Activated gamma-delta T cell (primary cell): Measurements from ENCODE around the gene ZNF75A.
"Not testable (repeated sequence)": the region's sequence is repeated elsewhere in the genome, so short reads cannot be mapped to it uniquely, and the experiment has no call there.

ENCODE experiments used
- DNase-seq: peaks from one replicate; lab custom pipeline; 2025; lab: John Stamatoyannopoulos, UW
- total RNA-seq, 2 donors: gene quantifications; one replicate each; lab custom pipeline; 2026; lab: John Stamatoyannopoulos, UW

The ZNF75A gene
- total RNA-seq, result 92.2 to 100 reads per million in 2 donors

- DNase-seq, result peak; percentile 60
Observed at GRCh38 chr16:3305109-3306068, at the start of gene ZNF75A, which contains the start of gene TIGD7. Gene ZNF75A (plus strand): TSS chr16:3305497. CDS start chr16:3308429, 2,932 bp downstream. Gene TIGD7 (minus strand): TSS chr16:3305430. CDS start chr16:3300614, 4,816 bp downstream.

GRCh38 chr16:3256146-3256865 lies 49.0 kb upstream of the ZNF75A start, which contains the start of gene MEFV:
Gene MEFV (minus strand): TSS chr16:3256633. CDS start chr16:3256587, 46 bp downstream.
- no peak for DNase-seq

DNA sequence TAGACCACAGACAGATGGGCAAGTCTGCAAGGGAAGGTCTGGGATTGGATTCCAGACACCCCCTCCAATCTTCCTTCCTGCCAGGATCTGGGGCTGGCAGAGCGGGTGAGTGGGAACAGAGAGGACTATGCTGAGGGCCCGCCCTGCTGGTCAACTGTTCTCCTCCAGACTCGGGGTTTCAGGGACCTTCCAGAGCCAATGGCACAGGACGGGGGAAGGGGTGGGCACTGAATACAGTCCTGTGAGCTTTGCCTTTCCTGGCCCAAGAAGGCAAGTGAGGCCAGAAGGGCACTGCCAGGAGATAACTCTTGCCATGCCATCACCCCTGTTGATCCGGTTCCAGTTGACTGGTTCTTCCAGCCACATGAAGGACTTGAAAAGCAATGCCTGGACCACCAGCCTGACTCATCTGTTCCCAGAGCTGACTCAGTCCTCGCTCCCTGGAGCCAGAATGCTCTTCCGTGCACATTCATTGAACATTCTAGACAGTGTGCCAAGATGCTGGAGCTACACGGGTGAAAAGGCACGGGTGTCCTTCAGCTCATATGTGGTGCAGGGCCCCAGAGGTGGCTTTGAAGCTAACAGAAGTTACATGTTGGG lies 48.3 kb upstream of the ZNF75A start:
- DNase-seq, result no peak

- DNase-seq, result no peak
Observed at GRCh38 chr16:3259836-3260235, 45.5 kb upstream of the ZNF75A start.

- no peak for DNase-seq
Observed at GRCh38 chr16:3262517-3262916, 42.8 kb upstream of the ZNF75A start.

- peak; percentile 95 for DNase-seq
Observed at GRCh38 chr16:3264137-3265036, 40.9 kb upstream of the ZNF75A start.

- no peak for DNase-seq
Observed at GRCh38 chr16:3266873-3267537, 38.3 kb upstream of the ZNF75A start.

DNA sequence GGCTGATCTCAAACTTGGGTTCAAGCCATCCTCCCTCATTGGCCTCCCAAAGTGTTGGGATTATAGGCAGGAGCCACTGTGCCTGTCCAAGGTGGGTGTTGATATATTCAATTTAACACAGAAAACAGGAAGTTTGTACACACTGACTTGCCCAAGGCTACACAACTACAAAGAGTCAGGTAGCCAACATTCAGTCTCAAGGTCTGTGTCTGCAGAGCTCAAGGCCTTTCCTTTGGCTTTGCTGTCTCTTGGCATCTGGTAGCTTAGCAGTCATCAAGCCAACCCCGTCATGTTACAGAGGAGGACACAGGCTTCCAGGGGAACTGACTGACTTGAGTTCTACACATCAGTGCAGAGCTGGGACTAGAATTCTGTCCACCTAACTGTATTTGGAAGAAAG lies 37.0 kb upstream of the ZNF75A start:
- DNase-seq, result no peak

- not testable (repeated sequence) for DNase-seq
Observed at GRCh38 chr16:3270718-3271117, 34.6 kb upstream of the ZNF75A start.

DNA sequence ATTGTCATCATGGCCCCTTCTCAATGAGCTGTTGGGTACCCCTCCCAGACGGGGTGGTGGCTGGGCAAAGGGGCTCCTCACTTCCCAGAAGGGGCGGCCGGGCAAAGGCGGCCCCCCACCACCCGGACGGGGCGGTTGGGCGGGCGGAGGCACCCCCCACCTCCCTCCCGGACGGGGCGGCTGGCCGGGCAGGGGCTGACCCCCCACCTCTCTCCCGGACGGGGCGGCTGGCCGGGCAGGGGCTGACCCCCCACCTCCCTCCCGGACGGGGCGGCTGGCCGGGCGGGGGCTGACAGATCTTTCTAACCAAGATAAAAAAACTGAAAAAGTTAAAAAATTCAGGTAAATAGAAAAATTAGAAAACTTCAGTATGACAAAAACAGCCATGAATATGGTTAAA lies 34.0 kb upstream of the ZNF75A start:
- DNase-seq, result not testable (repeated sequence)

- no peak for DNase-seq
Observed at GRCh38 chr16:3274490-3274889, 30.8 kb upstream of the ZNF75A start.

DNA sequence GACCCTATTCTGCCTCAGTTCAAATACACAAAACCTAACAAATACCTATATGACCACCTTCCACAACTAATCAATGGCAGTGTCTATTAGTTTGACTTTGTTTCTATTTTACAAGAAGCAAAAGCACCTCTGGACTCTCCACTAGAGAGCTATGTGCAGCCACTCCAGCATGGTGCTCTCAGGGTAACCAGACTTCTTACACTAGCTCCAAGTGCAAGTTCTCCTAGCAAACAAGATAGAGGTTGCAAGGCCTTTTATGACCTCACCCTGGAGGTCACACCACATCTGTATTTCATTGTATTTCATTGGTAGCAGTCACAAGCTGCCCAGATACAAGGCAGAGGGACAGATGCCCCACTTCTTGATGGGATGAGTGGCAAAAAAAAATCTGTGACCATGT lies 30.4 kb upstream of the ZNF75A start:
- DNase-seq, result no peak

DNA sequence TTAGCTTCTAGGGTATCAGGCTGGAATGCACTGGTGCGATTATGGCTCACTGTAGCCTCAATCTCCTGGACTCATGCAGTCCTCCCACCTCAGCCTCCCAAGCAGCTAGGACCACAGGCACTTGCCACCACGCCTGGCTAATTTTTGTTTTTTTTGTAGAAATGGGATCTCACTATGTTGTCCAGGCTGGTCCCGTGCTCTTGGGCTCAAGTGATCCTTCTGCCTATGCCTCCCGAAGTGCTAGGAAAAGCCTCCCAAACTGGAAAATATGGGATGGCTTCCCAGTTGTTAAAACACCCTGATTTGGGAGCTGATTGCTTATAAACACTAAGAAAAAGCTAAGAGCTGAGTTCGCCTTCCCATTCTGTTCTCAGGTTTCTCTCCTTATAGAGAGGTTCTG lies 28.6 kb upstream of the ZNF75A start:
- no peak for DNase-seq

GRCh38 chr16:3281222-3281820 lies 24.0 kb upstream of the ZNF75A start:
- no peak for DNase-seq

- DNase-seq, result no peak
Observed at GRCh38 chr16:3282103-3282729, 23.1 kb upstream of the ZNF75A start.

DNA sequence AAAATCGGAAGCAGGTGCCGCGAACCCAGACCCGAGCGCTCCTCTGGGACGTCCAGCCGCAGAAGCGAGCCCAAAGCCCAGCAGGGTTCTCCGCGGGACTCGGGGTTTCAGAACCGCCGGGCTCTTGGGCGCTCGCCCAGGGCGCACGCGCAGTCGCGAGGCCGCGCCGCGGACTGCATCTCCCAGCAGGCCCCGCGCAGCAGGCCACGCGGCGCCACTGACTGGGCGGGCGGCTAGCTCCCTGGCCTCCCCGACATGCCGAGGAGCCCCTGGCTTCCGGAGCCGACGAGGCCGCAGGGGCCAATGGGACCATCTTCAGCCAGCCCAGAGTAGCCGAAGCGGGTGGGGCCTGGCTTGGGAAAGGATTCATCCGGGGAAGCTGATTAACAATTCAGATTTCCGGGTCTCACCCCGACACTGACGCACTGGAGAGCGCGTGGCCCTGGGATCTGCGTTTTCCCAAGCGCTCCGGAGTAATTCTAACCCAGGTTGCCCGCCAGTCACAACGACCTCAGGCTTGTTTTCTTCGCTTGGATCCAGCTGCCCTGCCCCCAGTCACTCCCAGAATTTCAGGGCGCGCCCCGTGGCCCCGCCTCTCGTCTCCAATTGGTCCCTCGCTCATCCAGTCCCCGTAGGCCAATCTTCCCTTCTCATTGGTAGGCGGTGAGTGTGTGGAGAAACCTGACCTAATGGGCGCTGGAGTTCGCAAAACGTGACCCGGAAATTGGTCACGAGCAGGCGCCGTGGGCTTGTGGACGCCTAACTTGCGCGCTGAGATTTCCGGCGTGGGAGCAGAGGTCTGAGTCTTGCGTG lies 22.4 kb upstream of the ZNF75A start, which contains the start of gene ZNF263:
Gene ZNF263 (plus strand): TSS at position 762 of the 813 bp plus-strand sequence. CDS start 328 bp downstream, outside the sequence.
- peak; percentile 87 for DNase-seq

GRCh38 chr16:3283543-3284447 lies 21.5 kb upstream of the ZNF75A start:
- no peak for DNase-seq

- no peak for DNase-seq
Observed at GRCh38 chr16:3285131-3285530, 20.2 kb upstream of the ZNF75A start.
